Mucosa of gallbladder (tissue), 1 donor: ENCODE measurements around the gene SIM2. TPM values are rescaled to one million over a fixed set of nuclear protein-coding genes. Genes with fewer than 3 reads are reported as not detected.

ENCODE experiments used
- DNase-seq: peaks from one replicate; pipeline ENCODE4 v3.0.0-alpha.2; 2020; ENCODE audit warnings: low spot score
- total RNA-seq: library from RNA; stranded (reverse); gene quantifications from one replicate; pipeline ENCODE4 v1.2.1, GENCODE V29; 2021
- donor health status: DM: no; HTN: no; CAD: no.

Gene SIM2
- total RNA-seq, 1 donor from 2014 or later = 0.14 TPM

GRCh38 chr21:36700295-36700970 is 1.5 kb downstream of the SIM2 start:
- DNase-seq = no peak

- DNase-seq = no peak
Measured at GRCh38 chr21:36700971-36701755, 2.2 kb downstream of the SIM2 start.

GRCh38 chr21:36701756-36702621 is 3.1 kb downstream of the SIM2 start:
- DNase-seq = no peak

GRCh38 chr21:36702622-36702968 is 3.7 kb downstream of the SIM2 start:
- DNase-seq = no peak

- DNase-seq = no peak
Measured at GRCh38 chr21:36703123-36703522, 4.2 kb downstream of the SIM2 start.

- no peak for DNase-seq
Measured at GRCh38 chr21:36703626-36704280, 4.8 kb downstream of the SIM2 start.

GRCh38 chr21:36704281-36704957 is 5.5 kb downstream of the SIM2 start:
- DNase-seq = no peak

- no peak for DNase-seq
Measured at GRCh38 chr21:36704958-36705678, 6.2 kb downstream of the SIM2 start.

- DNase-seq = no peak
Measured at GRCh38 chr21:36705679-36706481, 7.0 kb downstream of the SIM2 start.

GRCh38 chr21:36706482-36706852 is 7.6 kb downstream of the SIM2 start:
- no peak for DNase-seq

GRCh38 chr21:36706951-36707762 is 8.2 kb downstream of the SIM2 start:
- DNase-seq = no peak

- DNase-seq = no peak
Measured at GRCh38 chr21:36707763-36708285, 8.9 kb downstream of the SIM2 start.

- DNase-seq = no peak
Measured at GRCh38 chr21:36708286-36709029, 9.5 kb downstream of the SIM2 start.

- DNase-seq = no peak
Measured at GRCh38 chr21:36709030-36709867, 10.3 kb downstream of the SIM2 start.

GRCh38 chr21:36709868-36710728 is 11.2 kb downstream of the SIM2 start:
- no peak for DNase-seq

- DNase-seq = no peak
Measured at GRCh38 chr21:36710729-36711048, 11.8 kb downstream of the SIM2 start.
